Stimulated activated naive CD8-positive, alpha-beta T cell treated with anti-CD3 and anti-CD28 coated beads, Interleukin-15, Interleukin-2, amounts not matched to agents 100 U/mL and 50 U/mL, for 24 hours (primary cell): ENCODE data around the gene KCNG2.

Source experiments
- ATAC-seq: fragments of 150-1000 bp; cut with Tn5 transposase; one replicate; pipeline ENCODE4 v1.10.0; 2021
- DNase-seq: peaks from one replicate; pipeline ENCODE4 v3.0.0; 2021

The KCNG2 gene

DNA sequence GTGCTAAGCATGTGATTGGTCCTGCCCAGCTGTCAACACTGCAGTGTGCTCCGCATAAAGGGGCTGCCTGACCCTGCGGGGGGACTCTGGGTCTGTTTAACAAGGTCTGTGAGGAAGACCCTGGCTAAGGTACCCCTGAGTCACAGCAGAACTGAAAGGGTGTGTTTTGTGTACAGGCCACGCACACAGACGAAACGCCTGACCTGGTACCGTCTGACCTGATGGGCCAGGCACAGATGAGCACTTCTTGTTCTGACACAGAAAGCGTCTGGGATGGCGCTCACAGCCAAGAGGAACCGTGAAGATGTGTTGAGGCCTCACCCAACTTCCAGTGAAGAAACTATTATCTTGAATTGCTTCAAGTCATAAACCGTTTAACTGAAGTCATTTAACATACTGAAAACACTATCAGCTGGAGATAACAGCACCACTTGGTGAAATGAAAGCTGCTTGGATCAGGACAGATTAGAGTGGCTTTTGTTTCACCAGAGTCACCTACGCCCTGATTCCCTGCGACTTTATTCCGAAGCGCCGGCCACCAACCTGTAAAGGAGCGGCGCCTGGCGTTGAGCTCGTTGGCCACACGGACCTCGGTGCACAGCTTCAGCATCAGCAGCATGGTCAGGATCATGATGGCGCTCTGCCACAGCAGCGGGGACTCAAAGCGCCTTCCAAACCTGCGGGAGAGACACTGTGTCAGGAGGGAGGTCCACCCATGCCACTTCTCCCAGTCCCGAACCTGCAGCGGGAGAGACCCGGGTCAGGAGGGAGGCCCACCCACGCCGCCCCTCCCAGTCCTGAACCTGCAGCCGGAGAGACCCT is 145.3 kb downstream of the KCNG2 start:
- no peak for DNase-seq
- no peak for ATAC-seq

DNA sequence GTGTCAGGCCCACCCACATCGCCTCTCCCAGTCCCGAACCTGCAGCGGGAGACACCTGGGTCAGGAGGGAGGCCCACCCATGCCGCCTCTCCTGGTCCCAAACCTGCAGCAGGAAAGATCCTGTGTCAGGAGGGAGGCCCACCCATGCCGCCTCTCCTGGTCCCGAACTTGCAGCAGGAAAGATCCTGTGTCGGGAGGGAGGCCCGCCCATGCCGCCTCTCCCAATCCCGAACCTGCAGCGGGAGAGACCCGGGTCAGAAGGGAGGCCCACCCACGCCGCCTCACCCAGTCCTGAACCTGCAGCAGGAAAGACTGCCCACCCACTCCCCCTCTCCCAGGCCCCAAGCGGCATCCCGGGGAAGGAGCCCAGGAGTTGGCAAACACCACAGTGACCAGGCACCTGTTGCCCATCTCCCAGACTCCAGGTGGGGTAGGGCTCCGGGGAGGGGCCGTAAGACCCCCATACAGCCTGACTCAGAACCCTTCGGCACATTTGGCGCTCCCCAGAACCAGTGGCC is 145.9 kb downstream of the KCNG2 start:
- DNase-seq (no peak), ATAC-seq (no peak)

DNA sequence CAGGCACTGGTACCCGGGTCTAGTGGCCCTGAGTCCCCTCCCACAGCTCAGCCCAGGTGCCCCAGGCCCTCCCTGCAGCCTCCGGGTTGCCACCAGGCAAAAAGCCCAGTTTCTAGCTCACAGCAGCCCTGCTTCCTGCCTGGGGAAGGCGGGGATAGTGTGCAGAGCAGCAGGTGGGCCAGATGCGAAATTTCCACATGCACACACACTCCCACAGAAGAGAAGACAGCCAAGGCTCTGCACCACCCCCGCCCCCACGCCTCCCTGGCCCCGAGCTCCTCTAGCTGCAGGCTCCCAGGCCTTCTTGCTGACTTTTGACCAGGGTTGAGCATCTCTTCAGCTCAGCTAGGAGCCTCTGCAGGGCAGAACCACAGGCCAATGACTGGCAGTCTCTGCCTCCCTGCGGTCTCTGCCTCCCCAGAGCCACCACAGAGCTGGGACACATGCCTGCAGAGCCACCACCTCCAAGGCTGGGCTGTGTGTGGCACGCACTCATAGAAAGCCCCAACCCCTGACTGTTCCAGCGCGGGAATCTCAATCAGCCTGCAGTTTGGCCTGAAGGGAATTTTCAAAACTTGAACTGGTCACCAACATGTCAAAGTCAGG is 146.5 kb downstream of the KCNG2 start:
- ATAC-seq (peak; percentile 88), DNase-seq (peak; percentile 59)

DNA sequence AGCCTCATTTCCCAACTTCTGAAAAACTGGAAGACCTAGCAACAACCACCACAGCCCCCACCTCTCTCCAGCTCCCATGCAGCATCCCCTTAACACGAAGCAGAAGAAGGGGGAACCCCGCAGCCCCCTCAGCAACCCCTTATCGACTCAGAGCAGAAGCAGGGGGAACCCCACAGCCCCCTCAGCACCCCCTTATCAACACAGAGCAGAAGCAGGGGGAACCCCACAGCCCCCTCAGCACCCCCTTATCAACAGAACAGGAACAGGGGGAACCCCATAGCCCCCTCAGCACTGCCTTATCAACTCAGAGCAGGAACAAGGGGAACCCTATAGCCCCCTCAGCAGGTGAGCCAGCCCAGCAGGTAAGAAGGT is 147.0 kb downstream of the KCNG2 start:
- ATAC-seq (peak; percentile 15), DNase-seq (no peak)

DNA sequence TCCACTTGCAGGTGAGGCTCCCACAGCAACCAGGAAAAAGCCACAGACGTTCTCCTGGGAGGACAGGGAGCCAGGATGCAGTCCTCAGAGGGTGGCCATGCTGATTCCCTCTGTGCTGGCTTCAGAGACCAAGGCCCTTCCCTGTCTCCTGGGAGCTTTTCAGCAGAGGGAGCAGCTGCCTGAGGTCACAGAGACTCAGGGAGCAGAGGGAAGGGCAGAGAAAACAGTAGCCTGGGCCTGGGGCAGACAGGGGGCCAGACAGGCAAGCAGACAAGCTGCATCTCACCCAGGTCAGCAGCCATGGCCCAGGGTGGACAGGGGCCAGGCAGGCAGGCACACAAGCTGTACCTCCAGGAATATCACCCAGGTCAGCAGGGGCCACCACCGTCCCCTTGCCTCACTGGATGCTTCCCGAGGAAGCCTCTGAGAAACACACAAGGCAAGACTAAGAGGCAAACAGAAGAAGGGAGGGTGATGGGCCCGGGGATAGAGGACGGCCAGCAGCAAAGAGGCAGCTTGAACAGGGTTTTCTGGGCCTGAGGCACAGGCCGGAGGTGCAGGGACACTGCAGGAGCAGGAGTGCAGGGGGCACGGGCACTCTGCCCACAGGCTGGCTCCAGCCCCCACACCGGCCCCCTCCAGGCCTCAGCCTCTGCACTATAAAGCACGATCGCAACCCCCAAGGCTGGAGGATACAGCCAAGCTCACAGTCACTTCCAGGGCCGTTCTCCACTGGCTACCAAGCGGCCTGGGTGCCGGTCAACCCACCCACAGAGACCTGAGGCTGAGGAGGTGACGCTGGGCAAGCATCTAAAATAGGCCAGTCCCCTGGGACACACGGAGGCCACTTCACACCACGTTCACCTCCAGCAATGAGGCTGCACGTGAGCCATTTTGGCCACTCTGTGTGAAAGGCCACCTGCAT is 147.6 kb downstream of the KCNG2 start:
- no peak for ATAC-seq
- no peak for DNase-seq

DNA sequence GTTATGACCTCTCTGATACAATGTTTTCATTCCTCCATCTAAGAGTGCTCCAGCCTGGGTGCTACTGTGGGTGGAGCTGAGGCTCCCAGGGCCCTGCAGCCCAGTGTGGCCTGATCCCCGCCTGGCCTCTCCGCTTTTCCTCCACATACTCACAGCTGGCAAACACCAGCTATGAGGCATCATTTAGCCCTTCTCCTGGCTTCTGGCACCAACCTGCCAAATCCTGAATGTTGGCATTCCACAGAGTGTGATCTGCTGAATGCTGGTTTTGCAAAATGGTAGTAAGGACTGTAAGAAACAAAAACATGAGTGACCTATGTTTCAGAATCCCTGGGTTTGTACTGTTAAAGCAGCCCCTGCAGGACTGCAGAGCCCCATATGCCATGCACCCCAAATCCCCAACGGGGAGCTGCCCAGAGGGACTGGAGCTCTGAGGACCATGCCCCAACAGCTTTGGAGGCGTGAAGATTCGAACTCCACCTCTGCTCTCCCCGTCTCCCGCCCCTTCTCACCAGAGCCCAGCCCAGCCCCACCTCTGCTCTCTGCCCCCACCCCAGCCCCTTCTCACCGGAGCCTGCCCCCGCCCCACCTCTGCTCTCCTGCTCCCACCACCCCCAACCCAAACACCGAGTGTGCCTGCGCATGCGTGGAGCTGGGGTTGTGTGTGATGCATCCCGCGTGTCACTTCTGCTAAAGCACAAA is 149.5 kb downstream of the KCNG2 start:
- DNase-seq (no peak), ATAC-seq (no peak)

DNA sequence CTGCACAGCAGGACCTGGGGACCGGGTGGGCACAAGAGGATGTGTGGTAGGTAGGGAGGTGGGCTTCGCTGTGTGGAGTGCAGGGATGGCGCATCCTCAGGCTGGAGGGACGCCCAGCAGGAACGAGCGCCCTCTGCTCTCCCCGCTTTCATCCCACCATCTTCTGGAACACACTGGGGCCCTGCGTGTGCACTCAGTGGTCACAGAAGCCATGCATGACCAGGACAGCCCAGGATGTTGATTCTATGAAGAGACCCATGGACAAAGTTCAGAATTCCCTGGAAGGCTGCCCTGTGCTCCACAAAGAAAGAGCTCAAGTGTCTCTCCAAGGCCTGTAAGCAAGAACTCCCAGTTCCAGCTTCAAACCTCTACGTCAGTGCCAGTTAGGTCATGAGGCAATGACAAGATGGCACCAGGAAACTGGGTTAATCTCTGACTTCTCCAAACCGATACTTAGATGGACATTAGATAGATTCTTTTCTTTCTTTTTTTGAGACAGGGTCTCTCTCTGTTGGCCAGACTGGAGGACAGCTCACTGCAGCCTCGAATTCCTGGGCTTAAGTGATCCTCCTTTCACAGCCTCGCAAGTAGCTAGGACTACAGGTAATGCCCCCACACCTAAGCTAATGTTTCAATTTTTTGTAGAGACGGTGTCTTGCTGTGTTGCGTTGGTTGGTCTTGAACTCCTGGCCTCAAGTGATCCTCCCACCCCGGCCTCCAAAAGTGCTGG is 150.3 kb downstream of the KCNG2 start:
- no peak for ATAC-seq

DNA sequence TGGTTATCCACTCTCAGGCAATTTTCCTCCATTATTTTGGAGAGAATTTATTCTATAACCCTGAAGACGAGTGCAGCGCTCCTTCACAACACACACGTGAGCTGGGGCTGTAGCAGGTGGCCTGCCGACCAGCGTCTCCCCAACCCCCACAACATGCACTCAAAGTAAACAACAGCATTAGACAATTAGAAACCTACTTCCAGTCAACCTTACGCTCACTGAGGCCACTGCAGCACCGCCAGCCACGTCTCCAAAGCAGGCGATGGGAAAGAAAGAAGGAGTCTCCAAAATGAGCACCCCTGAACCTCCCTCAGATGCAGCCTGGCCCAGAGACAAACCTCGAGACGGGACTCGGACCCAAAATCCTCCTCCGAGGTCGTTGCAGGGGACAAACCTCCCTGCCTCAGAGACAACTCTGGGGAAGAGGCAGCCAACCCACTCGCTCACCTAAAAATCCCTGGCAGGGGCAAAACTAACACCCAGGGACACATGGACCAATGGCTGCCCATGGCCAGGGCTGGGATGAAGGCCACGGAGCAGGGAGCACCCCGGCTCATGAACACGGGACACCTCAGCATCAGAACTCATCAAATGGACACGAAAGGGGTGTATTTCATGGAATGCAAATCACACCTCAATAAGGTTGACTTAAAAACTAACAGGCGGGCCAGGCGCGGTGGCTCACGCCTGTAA is 151.1 kb downstream of the KCNG2 start:
- ATAC-seq: no peak
- DNase-seq: no peak

More for the DNA sequence above, 150.3 kb downstream of the KCNG2 start:
- DNase-seq: no peak
